Neural cell (in vitro differentiated cells): ENCODE data around the gene ZNRF1. TPM values are rescaled to one million over a fixed set of nuclear protein-coding genes. Genes with fewer than 3 reads are reported as not detected.

Source experiments
- H2AFZ ChIP-seq: fragments of 200-600, 300-800 bp; sonication (generic), shearing (Covaris generic); 2 replicates; pipeline ENCODE4 v1.6.0; 2014; ENCODE audit warnings: low read depth, mild to moderate bottlenecking, antibody characterized with exemption, low read length, moderate library complexity
- H3F3A ChIP-seq: fragments of 200-600 bp; shearing (Covaris generic); 2 replicates; pipeline ENCODE4 v1.6.1; 2016; ENCODE audit warnings: mild to moderate bottlenecking, moderate library complexity, mixed read lengths, antibody characterized with exemption, low read length; ENCODE audit not compliant: insufficient read depth, poor library complexity, severe bottlenecking
- H3K27ac ChIP-seq: fragments of 200-600, 300-800 bp; sonication (generic), shearing (Covaris generic); 2 replicates; pipeline ENCODE4 v1.5.1; 2014; ENCODE audit warnings: mild to moderate bottlenecking, low read length, moderate library complexity
- H3K27me3 ChIP-seq: fragments of 300-800, 200-600 bp; sonication (generic), shearing (Covaris generic); 2 replicates; pipeline ENCODE4 v1.6.0; 2014; ENCODE audit warnings: mild to moderate bottlenecking, low read depth, low read length, moderate library complexity; ENCODE audit not compliant: insufficient read depth
- H3K36me3 ChIP-seq: fragments of 300-800, 200-600 bp; sonication (generic), shearing (Covaris generic); 2 replicates; pipeline ENCODE4 v1.5.1; 2014; ENCODE audit warnings: mild to moderate bottlenecking, antibody characterized with exemption, low read length, moderate library complexity; ENCODE audit not compliant: insufficient read depth
- H3K4me2 ChIP-seq: fragments of 300-800, 200-600 bp; sonication (generic), shearing (Covaris generic); 2 replicates; pipeline ENCODE4 v1.6.0; 2014; ENCODE audit warnings: mild to moderate bottlenecking, low read length
- H3K4me3 ChIP-seq: fragments of 300-800, 200-600 bp; sonication (generic), shearing (Covaris generic); 2 replicates; pipeline ENCODE4 v1.5.1; 2014; ENCODE audit warnings: mild to moderate bottlenecking, low read length, moderate library complexity
- H3K79me2 ChIP-seq: fragments of 200-600 bp; shearing (Covaris generic); replicated peaks from 2 replicates; pipeline ENCODE4 v1.6.0; 2014; ENCODE audit warnings: mild to moderate bottlenecking, low read length, moderate library complexity; ENCODE audit not compliant: insufficient read depth
- H3K9ac ChIP-seq: fragments of 300-800, 200-600 bp; sonication (generic), shearing (Covaris generic); 2 replicates; pipeline ENCODE4 v1.6.1; 2016; ENCODE audit warnings: mild to moderate bottlenecking, low read length, mixed read lengths
- H3K9me2 ChIP-seq: fragments of 200-600 bp; shearing (Covaris generic); 2 replicates; pipeline ENCODE4 v1.6.1; 2016; ENCODE audit warnings: mild to moderate bottlenecking, low read length, mixed read lengths; ENCODE audit not compliant: insufficient read depth
- H3K9me3 ChIP-seq: fragments of 200-600, 300-800 bp; sonication (generic), shearing (Covaris generic); 2 replicates; pipeline ENCODE4 v1.6.1; 2016; ENCODE audit warnings: mild to moderate bottlenecking, mixed run types, low read length, moderate library complexity, mixed read lengths
- H4K20me1 ChIP-seq: fragments of 200-600 bp; shearing (Covaris generic); 2 replicates; pipeline ENCODE4 v1.6.1; 2016; ENCODE audit warnings: mild to moderate bottlenecking, mixed run types; ENCODE audit not compliant: insufficient read depth
- CTCF ChIP-seq: fragments of 450-650 bp; IDR thresholded peaks from 2 replicates; pipeline ENCODE4 v1.5.1; 2014; ENCODE audit warnings: antibody characterized with exemption, mild to moderate bottlenecking, moderate library complexity; ENCODE audit not compliant: poor library complexity, severe bottlenecking
- EP300 ChIP-seq: fragments of 450-650 bp; conservative IDR thresholded peaks from 2 replicates; pipeline ENCODE4 v1.6.1; 2014; ENCODE audit warnings: antibody characterized with exemption, mild to moderate bottlenecking, moderate library complexity; ENCODE audit not compliant: poor library complexity, severe bottlenecking
- EZH2 ChIP-seq: fragments of 200-600, 300-800 bp; shearing (Covaris generic), sonication (generic); IDR thresholded peaks from 2 replicates; pipeline ENCODE4 v1.6.1; 2014; ENCODE audit warnings: antibody characterized with exemption, low read length, borderline replicate concordance, mild to moderate bottlenecking; ENCODE audit not compliant: insufficient read depth, poor library complexity, severe bottlenecking
- MXI1 ChIP-seq: fragments of 450-650 bp; conservative IDR thresholded peaks from 2 replicates; pipeline ENCODE4 v1.6.1; 2014; ENCODE audit warnings: antibody characterized with exemption, mild to moderate bottlenecking; ENCODE audit not compliant: poor library complexity, severe bottlenecking
- POLR2AphosphoS5 ChIP-seq: IDR thresholded peaks from 2 replicates; pipeline ENCODE4 v1.6.1; 2012
- RAD21 ChIP-seq: fragments of 450-650 bp; conservative IDR thresholded peaks from 2 replicates; pipeline ENCODE4 v1.6.1; 2014; ENCODE audit warnings: antibody characterized with exemption, mild to moderate bottlenecking, moderate library complexity
- REST ChIP-seq: IDR thresholded peaks from 2 replicates; pipeline ENCODE4 v1.6.1; 2012; ENCODE audit warnings: borderline replicate concordance
- SMC3 ChIP-seq: fragments of 450-650 bp; conservative IDR thresholded peaks from 2 replicates; pipeline ENCODE4 v1.6.1; 2014; ENCODE audit warnings: antibody characterized with exemption, mild to moderate bottlenecking, moderate library complexity; ENCODE audit not compliant: poor library complexity
- TAF1 ChIP-seq: IDR thresholded peaks from 2 replicates; pipeline ENCODE4 v1.6.1; 2012; ENCODE audit warnings: low read depth
- polyA plus RNA-seq: library from polyadenylated mRNA; depleted of rRNA; stranded (reverse); fragments of >200 nt; gene quantifications from 2 replicates; pipeline ENCODE4 v1.2.3, GENCODE V29; 2014

The ZNRF1 gene
- polyA plus RNA-seq, 1 donor from 2014 or later: 31.6 TPM

GRCh38 chr16:75073545-75074303 lies 74.9 kb downstream of the ZNRF1 start:
- no peak overlapping the region for H3K9ac ChIP-seq
- H3K9me2 ChIP-seq: no peaks in the 10 kb centered on the region
- TF ChIP-seq RAD21: no peak
- no peak for TF ChIP-seq EZH2
- TF ChIP-seq MXI1: no peak
- TF ChIP-seq SMC3: no peak
- H3K27me3 ChIP-seq: no peaks in the 10 kb centered on the region
- H3K36me3 ChIP-seq: no peaks in the 10 kb centered on the region
- no peak overlapping the region for H3K27ac ChIP-seq
- H3K4me3 ChIP-seq: no peak overlapping the region
- peaks cover 66% of the 10 kb centered on the region for H3K79me2 ChIP-seq
- H3K9me3 ChIP-seq: no peaks in the 10 kb centered on the region
- H3F3A ChIP-seq: no peaks in the 10 kb centered on the region
- no peak overlapping the region for H2AFZ ChIP-seq
- no peak overlapping the region for H3K4me2 ChIP-seq
- no peaks in the 10 kb centered on the region for H4K20me1 ChIP-seq

- Histone ChIP-seq H2AFZ (no peak overlapping the region), H3K27me3 (no peaks in the 10 kb centered on the region), H3F3A (no peaks in the 10 kb centered on the region), H3K79me2 (peaks cover 63% of the 10 kb centered on the region), H3K27ac (no peak overlapping the region), H3K9me2 (no peaks in the 10 kb centered on the region), H3K9me3 (no peaks in the 10 kb centered on the region), H3K9ac (no peak overlapping the region), H4K20me1 (no peaks in the 10 kb centered on the region), H3K4me2 (no peak overlapping the region), H3K4me3 (no peak overlapping the region), H3K36me3 (no peaks in the 10 kb centered on the region)
- no peak for TF ChIP-seq CTCF
- no peak for TF ChIP-seq EP300
- no peak for TF ChIP-seq SMC3
- no peak for TF ChIP-seq MXI1
- no peak for TF ChIP-seq POLR2AphosphoS5
- TF ChIP-seq TAF1: no peak
- TF ChIP-seq RAD21: no peak
- TF ChIP-seq REST: no peak
- TF ChIP-seq EZH2: no peak
Measured at GRCh38 chr16:75074304-75074793, 75.5 kb downstream of the ZNRF1 start.
